Hepatocyte (in vitro differentiated cells): ENCODE data around the gene GLT6D1.

ENCODE experiments used
- CTCF ChIP-seq: fragments of 200-600 bp; sonication (generic); IDR thresholded peaks from 2 replicates; pipeline ENCODE4 v1.5.1; 2016; ENCODE audit warnings: antibody characterized with exemption, mild to moderate bottlenecking; ENCODE audit not compliant: poor library complexity
- EZH2 ChIP-seq: fragments of 200-600 bp; sonication (generic); IDR thresholded peaks from 2 replicates; pipeline ENCODE4 v1.6.1; 2016; ENCODE audit warnings: antibody characterized with exemption, mild to moderate bottlenecking, borderline replicate concordance

GRCh38 chr9:135663857-135664256 lies 24.5 kb upstream of the GLT6D1 start:
- no peak for TF ChIP-seq CTCF
- TF ChIP-seq EZH2 = no peak
